Endothelial cell of umbilical vein (primary cell): ENCODE data around the gene KIAA0825.

Source experiments
- EZH2 ChIP-seq: IDR thresholded peaks from 2 replicates; pipeline ENCODE4 v1.6.1; 2012; ENCODE audit warnings: borderline replicate concordance, low read depth, mild to moderate bottlenecking, moderate library complexity, low read length, inconsistent platforms; ENCODE audit not compliant: severe bottlenecking
- FOS ChIP-seq: IDR thresholded peaks from 2 replicates; pipeline ENCODE4 v1.6.1; 2011; ENCODE audit warnings: mild to moderate bottlenecking, low read length, moderate library complexity, borderline replicate concordance; ENCODE audit not compliant: insufficient read depth
- MYC ChIP-seq: IDR thresholded peaks from one replicate; pipeline ENCODE4 v1.6.1; 2011; ENCODE audit warnings: mild to moderate bottlenecking, low read depth, low read length
- POLR2A ChIP-seq: IDR thresholded peaks from 2 replicates; pipeline ENCODE4 v1.6.1; 2012; ENCODE audit warnings: low read depth, mild to moderate bottlenecking, control low read depth, low read length
- POLR2AphosphoS5 ChIP-seq: IDR thresholded peaks from 2 replicates; pipeline ENCODE4 v1.6.1; 2012; ENCODE audit warnings: low read depth, mild to moderate bottlenecking, control low read depth, low read length, moderate library complexity; ENCODE audit not compliant: insufficient read depth
- TF ChIP-seq, protein P1 (sequence below): IDR thresholded peaks from 2 replicates; pipeline ENCODE4 v1.6.1; 2011; ENCODE audit not compliant: insufficient read depth, insufficient read length
- TF ChIP-seq, protein P2 (sequence below), 2 donors: IDR thresholded peaks; 1 replicate in 1 of 2; 2 replicates in 1 of 2; pipeline ENCODE4 v1.5.1; 2011; ENCODE audit warnings: low read length in 2 of 2, mild to moderate bottlenecking in 2 of 2, moderate library complexity in 2 of 2, control low read depth in 1 of 2, inconsistent platforms in 1 of 2, low read depth in 1 of 2; ENCODE audit not compliant: insufficient read depth in 1 of 2; ENCODE audit errors: extremely low read depth in 1 of 2

DNA sequence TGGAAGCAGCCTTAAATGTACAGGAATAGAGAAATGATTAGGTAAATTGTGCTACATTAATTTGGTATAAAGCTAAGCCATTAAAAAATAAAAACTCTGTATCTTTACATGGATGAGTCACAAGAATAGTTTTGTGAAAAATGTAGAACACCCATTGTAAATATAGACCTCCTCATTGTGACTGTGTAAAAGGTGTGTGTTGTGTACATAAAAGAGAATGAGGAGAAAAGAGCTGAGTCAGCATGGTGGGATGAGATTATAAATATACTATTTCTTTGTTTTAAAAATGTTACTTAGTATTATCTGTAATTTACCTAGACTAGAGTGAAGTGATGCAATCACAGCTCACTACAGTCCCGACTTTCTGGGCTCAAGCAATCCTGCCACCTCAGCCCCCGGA is 250.5 kb downstream of the KIAA0825 start:
- TF ChIP-seq POLR2A (no peak), EZH2 (no peak), FOS (no peak), POLR2AphosphoS5 (no peak), MYC (no peak)
- TF ChIP-seq, protein P1, sequence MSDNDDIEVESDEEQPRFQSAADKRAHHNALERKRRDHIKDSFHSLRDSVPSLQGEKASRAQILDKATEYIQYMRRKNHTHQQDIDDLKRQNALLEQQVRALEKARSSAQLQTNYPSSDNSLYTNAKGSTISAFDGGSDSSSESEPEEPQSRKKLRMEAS = no peak
- TF ChIP-seq, protein P2, sequence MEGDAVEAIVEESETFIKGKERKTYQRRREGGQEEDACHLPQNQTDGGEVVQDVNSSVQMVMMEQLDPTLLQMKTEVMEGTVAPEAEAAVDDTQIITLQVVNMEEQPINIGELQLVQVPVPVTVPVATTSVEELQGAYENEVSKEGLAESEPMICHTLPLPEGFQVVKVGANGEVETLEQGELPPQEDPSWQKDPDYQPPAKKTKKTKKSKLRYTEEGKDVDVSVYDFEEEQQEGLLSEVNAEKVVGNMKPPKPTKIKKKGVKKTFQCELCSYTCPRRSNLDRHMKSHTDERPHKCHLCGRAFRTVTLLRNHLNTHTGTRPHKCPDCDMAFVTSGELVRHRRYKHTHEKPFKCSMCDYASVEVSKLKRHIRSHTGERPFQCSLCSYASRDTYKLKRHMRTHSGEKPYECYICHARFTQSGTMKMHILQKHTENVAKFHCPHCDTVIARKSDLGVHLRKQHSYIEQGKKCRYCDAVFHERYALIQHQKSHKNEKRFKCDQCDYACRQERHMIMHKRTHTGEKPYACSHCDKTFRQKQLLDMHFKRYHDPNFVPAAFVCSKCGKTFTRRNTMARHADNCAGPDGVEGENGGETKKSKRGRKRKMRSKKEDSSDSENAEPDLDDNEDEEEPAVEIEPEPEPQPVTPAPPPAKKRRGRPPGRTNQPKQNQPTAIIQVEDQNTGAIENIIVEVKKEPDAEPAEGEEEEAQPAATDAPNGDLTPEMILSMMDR (IDR thresholded peaks at IDR 0.05; ENCODE audit: extremely low read depth in 1 of 2, insufficient read depth in 1 of 2, low read depth in 1 of 2, low read length in 2 of 2) = no peak
